GM12878 (cell line): ENCODE measurements around the gene HIVEP3. TPM values are rescaled to one million over a fixed set of nuclear protein-coding genes. Genes with fewer than 3 reads are reported as not detected.

Experiments used
- ASH2L ChIP-seq: fragments of 300-600, 200-600 bp; sonication (generic); IDR thresholded peaks from 2 replicates; pipeline ENCODE4 v1.6.1; 2017; ENCODE audit warnings: low read depth, mild to moderate bottlenecking, borderline replicate concordance
- BCLAF1 ChIP-seq: fragments of 450-650 bp; IDR thresholded peaks from 2 replicates; pipeline ENCODE4 v1.6.1; 2017; ENCODE audit warnings: antibody characterized with exemption, mild to moderate bottlenecking, moderate library complexity
- BRCA1 ChIP-seq: IDR thresholded peaks from 2 replicates; pipeline ENCODE4 v1.6.1; 2011; ENCODE audit warnings: low read depth, low read length, improper control_type of control experiment
- CBFB ChIP-seq: IDR thresholded peaks from 2 replicates; pipeline ENCODE4 v1.6.1; 2016; ENCODE audit warnings: antibody characterized with exemption, low read depth
- CHD2 ChIP-seq: IDR thresholded peaks from 2 replicates; pipeline ENCODE4 v1.6.1; 2011; ENCODE audit warnings: low read depth, low read length, improper control_type of control experiment, borderline replicate concordance
- CREB1 ChIP-seq: IDR thresholded peaks from 2 replicates; pipeline ENCODE4 v1.6.1; 2012; ENCODE audit warnings: low read depth, mild to moderate bottlenecking, inconsistent platforms
- EED ChIP-seq: sonication (generic); IDR thresholded peaks from 2 replicates; pipeline ENCODE4 v1.6.1; 2016; ENCODE audit warnings: antibody characterized with exemption, low read depth
- ETV6 ChIP-seq, 2 experiments: fragments of 450-650 bp in 1 of 2; IDR thresholded peaks in 1 of 2; conservative IDR thresholded peaks in 1 of 2; 2 replicates each; pipeline ENCODE4 v1.6.1; 2014; ENCODE audit warnings: antibody characterized with exemption in 1 of 2, borderline replicate concordance in 1 of 2, low read depth in 1 of 2, mild to moderate bottlenecking in 1 of 2, moderate library complexity in 1 of 2
- FOXM1 ChIP-seq: IDR thresholded peaks from 2 replicates; pipeline ENCODE4 v1.6.1; 2012; ENCODE audit warnings: low read depth, mild to moderate bottlenecking, inconsistent platforms, low read length, moderate library complexity
- GATAD2B ChIP-seq: fragments of 450-650 bp; conservative IDR thresholded peaks from 2 replicates; pipeline ENCODE4 v1.6.1; 2017; ENCODE audit warnings: low read depth, mild to moderate bottlenecking, moderate library complexity
- JUNB ChIP-seq: IDR thresholded peaks from 2 replicates; pipeline ENCODE4 v1.6.1; 2016; ENCODE audit warnings: antibody characterized with exemption, mild to moderate bottlenecking
- JUND ChIP-seq: IDR thresholded peaks from 2 replicates; pipeline ENCODE4 v1.6.1; 2012; ENCODE audit warnings: low read depth, mild to moderate bottlenecking, low read length, improper control_type of control experiment, moderate library complexity
- KAT2A ChIP-seq: conservative IDR thresholded peaks from 2 replicates; pipeline ENCODE4 v1.6.1; 2011; ENCODE audit warnings: low read depth, low read length; ENCODE audit not compliant: control insufficient read depth
- KLF5 ChIP-seq: fragments of 450-650 bp; IDR thresholded peaks from 2 replicates; pipeline ENCODE4 v1.6.1; 2014; ENCODE audit warnings: mild to moderate bottlenecking; ENCODE audit not compliant: partially characterized antibody
- MAX ChIP-seq: IDR thresholded peaks from 2 replicates; pipeline ENCODE4 v1.6.1; 2012; ENCODE audit warnings: low read depth, low read length, improper control_type of control experiment
- MLLT1 ChIP-seq: fragments of 450-650 bp; IDR thresholded peaks from 2 replicates; pipeline ENCODE4 v1.6.1; 2016; ENCODE audit warnings: mild to moderate bottlenecking
- MXI1 ChIP-seq: fragments of 150-350 bp; IDR thresholded peaks from 2 replicates; pipeline ENCODE4 v1.6.1; 2011; ENCODE audit warnings: low read depth, mild to moderate bottlenecking, inconsistent platforms, low read length, improper control_type of control experiment
- NR2C2 ChIP-seq: IDR thresholded peaks from 2 replicates; pipeline ENCODE4 v1.6.1; 2011; ENCODE audit warnings: borderline replicate concordance, low read depth; ENCODE audit not compliant: control insufficient read depth, insufficient read length
- PAX5 ChIP-seq: IDR thresholded peaks from 2 replicates; pipeline ENCODE4 v1.6.1; 2011; ENCODE audit warnings: low read depth, low read length, borderline replicate concordance
- POLR2AphosphoS2 ChIP-seq: IDR thresholded peaks from 2 replicates; pipeline ENCODE4 v1.6.1; 2011; ENCODE audit warnings: low read depth, mild to moderate bottlenecking, low read length, improper control_type of control experiment, moderate library complexity
- POU2F2 ChIP-seq: IDR thresholded peaks from 3 replicates; pipeline ENCODE4 v1.6.1; 2011; ENCODE audit warnings: low read depth, mild to moderate bottlenecking, low read length, borderline replicate concordance
- SMAD5 ChIP-seq: IDR thresholded peaks from 2 replicates; pipeline ENCODE4 v1.6.1; 2016; ENCODE audit warnings: antibody characterized with exemption, low read depth
- STAT3 ChIP-seq: IDR thresholded peaks from 2 replicates; pipeline ENCODE4 v1.6.1; 2011; ENCODE audit warnings: low read depth, low read length, improper control_type of control experiment
- TCF7 ChIP-seq: IDR thresholded peaks from 2 replicates; pipeline ENCODE4 v1.6.1; 2014; ENCODE audit warnings: antibody characterized with exemption, borderline replicate concordance
- YY1 ChIP-seq: IDR thresholded peaks from 2 replicates; pipeline ENCODE4 v1.6.1; 2011; ENCODE audit warnings: low read depth, mild to moderate bottlenecking, low read length
- ZNF384 ChIP-seq: IDR thresholded peaks from 2 replicates; pipeline ENCODE4 v1.6.1; 2012; ENCODE audit warnings: low read depth, mild to moderate bottlenecking, low read length, improper control_type of control experiment, borderline replicate concordance
- ZNF622 ChIP-seq: fragments of 450-650 bp; IDR thresholded peaks from 2 replicates; pipeline ENCODE4 v1.6.1; 2017; ENCODE audit warnings: mild to moderate bottlenecking, inconsistent platforms
- polyA plus RNA-seq, 11 experiments: library from polyadenylated mRNA; depleted of rRNA in 4 of 11; unstranded in 6 of 11; stranded (reverse) in 5 of 11; fragments of >200 nt; fragmentation: Nextera tagmentation in 4 of 11; fragmentation: Illumina TruSeq in 1 of 11; extraction: Ambion mirVana in 4 of 11; extraction: Trizol in 1 of 11; gene quantifications; 1 replicate in 1 of 11; 2 replicates in 10 of 11; pipeline versions ENCODE4 v1.2.1 to v1.2.3, GENCODE V29; 2011 to 2016; ENCODE audit warnings: inconsistent platforms in 2 of 11, missing spikeins in 2 of 11, low read depth in 1 of 11
- total RNA-seq, 4 experiments: library from RNA; depleted of rRNA in 3 of 4; stranded (reverse); fragments of >200 nt in 3 of 4; fragmentation: Illumina TruSeq in 1 of 4; extraction: Trizol in 1 of 4; gene quantifications; 2 replicates each; pipeline versions ENCODE4 v1.2.1 to v1.2.3, GENCODE V29; 2013 to 2021

The HIVEP3 gene
- total and polyA plus RNA-seq, 10 of the 15 experiments (the other 5 are each of a cell fraction or from before 2014, with no cell fraction given): 1.8 to 13.6 (median 3.8) TPM

- no peak for TF ChIP-seq ZNF384
- no peak for TF ChIP-seq ZNF622
- peak; percentile 61; the same call in 1 of the 2 replicates for TF ChIP-seq MLLT1
- TF ChIP-seq EED: peak; percentile 92
- peak; percentile 90 for TF ChIP-seq CREB1
- TF ChIP-seq GATAD2B: peak; percentile 66; the same call in 1 of the 2 replicates
- peak; percentile 88 for TF ChIP-seq CBFB
- TF ChIP-seq SMAD5: no peak
- TF ChIP-seq TCF7: no peak; the same call in 1 of the 2 replicates
- no peak for TF ChIP-seq KAT2A
- 0 out of 2 replicates have a peak, but pooled peaks have one; percentile 8 for TF ChIP-seq JUND
- TF ChIP-seq STAT3: no peak
- TF ChIP-seq BCLAF1: no peak
- peak; percentile 96 for TF ChIP-seq PAX5
- no peak for TF ChIP-seq POLR2AphosphoS2
- TF ChIP-seq MAX: no peak
- TF ChIP-seq NR2C2: peak; percentile 1
- TF ChIP-seq CHD2: peak; percentile 63
- peak; percentile 52 for TF ChIP-seq KLF5
- peak in 1 of 2 experiments; percentile 87; a peak in 1 of 4 replicates for TF ChIP-seq ETV6 (conservative IDR thresholded peaks at IDR 0.05 in 1 of 2, IDR thresholded peaks at IDR 0.05 in 1 of 2; ENCODE audit: borderline replicate concordance in 1 of 2, low read depth in 1 of 2)
- peak; percentile 63 for TF ChIP-seq JUNB
- TF ChIP-seq POU2F2: no peak
- TF ChIP-seq YY1: peak; percentile 49; the same call in 1 of the 2 replicates
- TF ChIP-seq BRCA1: no peak
- TF ChIP-seq ASH2L: no peak
- TF ChIP-seq MXI1: peak; percentile 64
- TF ChIP-seq FOXM1: peak; percentile 52; the same call in 1 of the 2 replicates
Measured at GRCh38 chr1:41751804-41752513, 166.8 kb downstream of the HIVEP3 start (continued).
